Fibroblast of villous mesenchyme (primary cell): ENCODE data around the gene NOL12. TPM values are rescaled to one million over a fixed set of nuclear protein-coding genes. Genes with fewer than 3 reads are reported as not detected.

Source experiments
- DNase-seq: peaks from one replicate; pipeline ENCODE4 v3.0.0-alpha.2; 2010; ENCODE audit warnings: low read depth
- H3K4me3 ChIP-seq: 2 replicates; pipeline ENCODE4 v1.5.1; 2011; ENCODE audit warnings: low read depth, mild to moderate bottlenecking, low read length
- CTCF ChIP-seq: IDR thresholded peaks from 2 replicates; pipeline ENCODE4 v1.5.1; 2012; ENCODE audit warnings: low read depth, mild to moderate bottlenecking, low read length; ENCODE audit not compliant: insufficient read depth
- total RNA-seq: library from RNA; depleted of rRNA; stranded (reverse); fragments of >200 nt; gene quantifications from 2 replicates; pipeline ENCODE4 v1.2.3, GENCODE V29; 2012

Gene NOL12
- 7.3 and 10.3 TPM in 2 replicates for total RNA-seq

GRCh38 chr22:37686002-37686982, at the start of gene NOL12:
Gene NOL12 (plus strand): TSS chr22:37686343. CDS start chr22:37686393, 50 bp downstream.
- H3K4me3 ChIP-seq = peak within 1 kb of the TSS; percentile 86
- TF ChIP-seq CTCF = no peak
- DNase-seq = peak; percentile 89

- H3K4me3 ChIP-seq = no peak overlapping the region
- DNase-seq = no peak
- no peak for TF ChIP-seq CTCF
Measured at GRCh38 chr22:37636949-37637273, 49.2 kb upstream of the NOL12 start.

DNA sequence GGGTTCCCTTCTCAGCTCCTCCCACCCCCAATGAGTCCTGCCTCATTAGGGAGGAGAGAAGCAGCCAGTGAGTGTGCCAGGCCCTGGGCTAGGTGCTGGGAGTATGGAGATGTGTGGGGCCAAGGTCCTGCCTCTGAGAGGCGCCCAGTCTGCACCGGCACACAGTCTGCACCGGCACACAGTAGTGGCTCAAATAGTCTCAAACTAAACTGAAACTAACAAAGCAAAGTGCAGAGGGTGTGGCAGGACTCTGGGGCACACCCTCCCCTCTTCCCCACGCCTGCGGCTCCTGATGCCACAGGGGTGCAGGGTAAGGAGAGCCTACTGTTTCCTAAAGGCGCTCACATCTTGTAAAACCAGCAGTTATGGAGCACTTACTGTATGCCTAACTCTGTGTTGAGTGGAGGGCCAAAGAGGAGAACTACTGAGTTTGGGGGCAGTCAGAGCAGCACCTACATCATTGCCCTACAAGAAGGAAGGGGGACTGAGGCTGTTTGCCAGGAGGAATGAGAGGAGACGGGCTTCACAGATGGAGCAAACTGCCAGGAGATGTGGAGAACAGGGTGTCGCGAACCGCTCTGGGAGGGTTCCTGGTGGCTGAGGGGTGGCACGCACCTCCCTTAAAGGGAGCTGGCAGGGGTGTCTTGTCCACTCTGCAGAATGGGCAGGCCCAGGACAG, 47.6 kb upstream of the NOL12 start:
- TF ChIP-seq CTCF = no peak
- peak overlapping the region; percentile 72 for H3K4me3 ChIP-seq
- no peak for DNase-seq

DNA sequence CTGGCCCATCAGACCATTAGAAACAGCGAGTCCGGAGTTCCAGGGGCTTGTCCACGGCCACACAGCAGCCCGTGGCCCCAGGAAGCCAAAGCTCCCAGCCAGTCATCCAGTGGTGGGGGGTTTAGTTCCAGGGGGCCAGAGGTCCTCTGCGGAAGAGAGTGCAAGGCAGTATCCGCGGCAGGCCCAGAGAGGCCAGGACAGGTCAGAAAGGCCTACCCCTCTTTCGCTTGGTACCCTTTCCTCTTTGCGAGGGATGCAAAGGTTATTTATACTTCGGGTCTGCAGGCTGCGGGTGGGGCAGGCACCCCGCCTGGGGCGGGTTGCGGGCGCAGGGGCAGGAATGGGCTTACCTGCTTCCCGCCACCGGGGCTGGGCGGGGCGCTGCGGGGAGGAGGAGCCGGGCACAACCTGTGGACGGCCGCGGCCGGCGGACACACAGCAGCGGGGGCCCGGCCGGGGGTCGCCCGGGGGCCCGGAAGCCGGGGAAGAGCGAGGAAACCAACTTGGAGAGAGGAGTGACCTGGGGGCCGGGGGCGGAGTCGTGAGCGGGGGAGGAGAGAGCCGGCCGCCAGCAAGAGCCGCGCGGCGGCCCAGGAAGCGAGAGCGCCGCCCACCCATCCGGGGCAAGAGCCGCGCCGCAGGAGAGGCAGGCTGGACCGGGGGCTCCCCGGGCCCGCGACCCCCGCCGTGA, 46.9 kb upstream of the NOL12 start, which contains the start of gene SH3BP1:
SH3BP1 (plus strand) TSS at position 600 of the 691 bp plus-strand sequence. CDS start 119 bp downstream, outside the sequence.
- DNase-seq = no peak
- peak within 1 kb of the TSS; percentile 72 for H3K4me3 ChIP-seq
- TF ChIP-seq CTCF = no peak

GRCh38 chr22:37639771-37640590, 46.2 kb upstream of the NOL12 start:
- TF ChIP-seq CTCF = no peak
- peak overlapping the region; percentile 72 for H3K4me3 ChIP-seq

More at GRCh38 chr22:37639771-37640590, 46.2 kb upstream of the NOL12 start:
- DNase-seq = no peak
